Activated CD4-positive, alpha-beta T cell treated with anti-CD3 and anti-CD28 coated beads, Interleukin-2, amount 10 ng/mL, durations not matched to agents 24 days and 14 days (primary cell): ENCODE measurements around the gene MSI2. TPM values are rescaled to one million over a fixed set of nuclear protein-coding genes. Genes with fewer than 3 reads are reported as not detected.
A peak's percentile ranks its signal among the peaks of the same experiment; 100 is the strongest.
"Not testable (repeated sequence)": the region's sequence is repeated elsewhere in the genome, so short reads cannot be mapped to it uniquely, and the experiment has no call there.

Source experiments
- DNase-seq: peaks from one replicate; pipeline ENCODE4 v3.0.0; 2022
- H3K27ac Mint-ChIP-seq: one replicate; pipeline ENCODE4 v1.8.0; 2022; ENCODE audit warnings: mild to moderate bottlenecking, mixed read lengths
- H3K27me3 Mint-ChIP-seq: one replicate; pipeline ENCODE4 v1.8.0; 2022; ENCODE audit warnings: mixed read lengths
- H3K36me3 Mint-ChIP-seq: one replicate; pipeline ENCODE4 v1.8.0; 2022; ENCODE audit warnings: low read depth, mild to moderate bottlenecking, mixed read lengths
- H3K4me1 Mint-ChIP-seq: one replicate; pipeline ENCODE4 v1.8.0; 2021; ENCODE audit warnings: mixed read lengths
- H3K4me3 Mint-ChIP-seq: one replicate; pipeline ENCODE4 v1.8.0; 2022; ENCODE audit warnings: mild to moderate bottlenecking, moderate library complexity, mixed read lengths
- H3K9me3 Mint-ChIP-seq: one replicate; pipeline ENCODE4 v1.8.0; 2021; ENCODE audit warnings: mixed read lengths
- intact Hi-C: fragments of 100-400 bp; cut with micrococcal nuclease; formaldehyde crosslinking; loops from one replicate; pipeline ENCODE4 v1.15.1; 2023
- total RNA-seq: library from RNA; stranded (reverse); gene quantifications from 2 replicates; pipeline ENCODE4 v1.2.3, GENCODE V29; 2022

MSI2 gene
- 171 and 172 TPM in 2 replicates for total RNA-seq

DNA sequence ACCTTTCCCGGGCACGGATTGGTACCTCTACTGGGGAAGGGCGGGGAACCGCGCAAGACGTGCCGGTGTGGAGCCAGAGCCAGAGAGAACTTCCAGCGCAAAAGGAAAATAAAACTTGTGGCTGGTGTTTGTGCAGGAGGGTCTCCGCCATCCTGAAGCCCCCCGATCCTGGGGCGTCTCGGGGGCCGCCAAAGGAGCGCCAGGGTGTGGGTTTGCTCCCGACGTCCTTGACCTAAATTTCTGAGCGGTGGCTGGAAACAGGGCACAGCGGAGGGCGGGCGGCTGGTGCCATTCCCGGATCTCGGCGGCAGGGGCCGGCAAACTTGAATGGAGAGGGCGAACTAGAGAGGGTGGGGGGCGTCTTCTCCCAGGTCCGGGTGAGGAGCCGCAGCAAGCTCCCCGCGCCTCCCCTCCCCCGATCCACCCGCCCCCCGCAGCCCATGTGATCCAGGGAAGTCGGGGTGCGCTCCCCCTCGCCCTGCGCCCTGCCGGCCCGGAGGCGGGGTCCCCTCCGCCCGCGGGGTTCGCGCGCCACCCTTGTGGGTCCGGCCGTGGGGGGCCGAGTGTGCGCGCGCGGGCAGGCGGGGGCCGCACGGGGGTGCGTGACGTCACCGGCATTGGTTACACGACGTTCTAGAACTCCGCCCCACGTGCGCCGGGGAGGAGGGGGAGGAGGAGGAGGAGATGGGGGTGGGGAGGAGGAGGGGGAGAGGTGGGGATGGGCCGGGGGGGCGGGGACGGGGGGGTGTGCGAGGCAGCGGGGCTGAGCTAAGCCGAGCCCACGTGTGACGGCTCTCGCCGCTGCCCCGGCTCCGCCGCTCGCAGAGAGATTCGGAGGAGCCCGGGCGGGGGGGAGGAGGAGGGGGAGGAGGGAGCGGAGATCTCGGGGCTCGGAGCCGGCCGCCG lies at the start of gene MSI2:
Gene MSI2, plus strand, starts transcription at position 748 of the 906 bp plus-strand sequence. CDS start 220 bp downstream, outside the sequence.
- H3K27me3 Mint-ChIP-seq: peaks cover 7% of the 10 kb centered on the region
- H3K4me3 Mint-ChIP-seq: peak within 1 kb of the TSS; percentile 89
- peaks cover 31% of the 10 kb centered on the region for H3K36me3 Mint-ChIP-seq
- intact Hi-C loops: loop anchor here (2.0 to 5.0 kb wide), 2 partner anchors 41 to 207 kb away; no protein-coding TSS in a partner anchor
- peak within 1 kb of the TSS; percentile 91 for H3K27ac Mint-ChIP-seq
- H3K4me1 Mint-ChIP-seq: peaks cover 42% of the 10 kb centered on the region
- H3K9me3 Mint-ChIP-seq: no peaks in the 10 kb centered on the region
- DNase-seq: peak; percentile 97

GRCh38 chr17:57206928-57207327 lies 49.4 kb upstream of the MSI2 start:
- H3K9me3 Mint-ChIP-seq: peaks cover 4% of the 10 kb centered on the region
- peaks cover 2% of the 10 kb centered on the region for H3K4me1 Mint-ChIP-seq
- no peak overlapping the region for H3K27ac Mint-ChIP-seq
- no peak for DNase-seq
- intact Hi-C loops: no loop called here
- H3K27me3 Mint-ChIP-seq: peaks cover 23% of the 10 kb centered on the region
- H3K4me3 Mint-ChIP-seq: no peak overlapping the region
- H3K36me3 Mint-ChIP-seq: no peaks in the 10 kb centered on the region

DNA sequence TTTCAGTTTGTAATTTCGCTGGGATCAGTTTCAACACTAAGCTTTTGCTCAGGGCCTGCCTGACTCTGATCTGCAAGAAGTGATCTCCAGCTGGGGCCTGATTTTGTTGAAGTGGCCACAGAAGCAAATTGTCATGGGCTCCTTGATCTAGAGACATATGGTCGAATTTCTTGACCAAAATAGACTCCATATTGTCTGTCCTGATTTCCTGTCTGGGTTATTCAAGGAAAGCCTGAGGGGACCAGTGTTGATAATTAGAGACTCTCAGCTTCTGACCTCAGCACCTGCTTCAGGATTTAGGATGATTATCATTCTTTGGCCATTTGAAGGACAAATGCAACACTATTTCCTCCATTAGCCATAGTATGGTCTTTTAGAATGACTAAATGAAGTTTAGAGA lies 48.9 kb upstream of the MSI2 start:
- peaks cover 4% of the 10 kb centered on the region for H3K9me3 Mint-ChIP-seq
- H3K4me3 Mint-ChIP-seq: no peak overlapping the region
- H3K27ac Mint-ChIP-seq: no peak overlapping the region
- intact Hi-C loops: no loop called here
- H3K36me3 Mint-ChIP-seq: no peaks in the 10 kb centered on the region
- no peak for DNase-seq
- H3K4me1 Mint-ChIP-seq: peaks cover 2% of the 10 kb centered on the region
- peaks cover 25% of the 10 kb centered on the region for H3K27me3 Mint-ChIP-seq

DNA sequence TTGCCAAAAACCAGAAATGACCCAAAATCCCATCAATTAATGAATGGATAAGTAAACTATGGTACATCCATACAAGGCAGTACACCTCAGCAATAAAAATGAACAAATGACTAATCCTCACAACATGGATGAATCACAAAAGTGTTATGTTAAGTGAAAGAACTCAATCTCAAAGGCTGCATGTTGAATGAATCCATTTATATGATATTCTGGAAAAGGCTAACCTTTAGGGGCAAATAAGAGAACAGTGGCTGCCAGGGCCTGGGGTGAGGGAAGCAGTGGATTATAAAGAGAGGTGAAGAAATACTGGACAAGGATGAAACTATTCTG lies 46.1 kb upstream of the MSI2 start:
- Mint-ChIP-seq H3K36me3 (no peaks in the 10 kb centered on the region), H3K4me1 (peaks cover 2% of the 10 kb centered on the region), H3K27me3 (peaks cover 31% of the 10 kb centered on the region), H3K4me3 (no peak overlapping the region), H3K27ac (no peak overlapping the region), H3K9me3 (peaks cover 9% of the 10 kb centered on the region)
- DNase-seq: no peak
- intact Hi-C loops: no loop called here

DNA sequence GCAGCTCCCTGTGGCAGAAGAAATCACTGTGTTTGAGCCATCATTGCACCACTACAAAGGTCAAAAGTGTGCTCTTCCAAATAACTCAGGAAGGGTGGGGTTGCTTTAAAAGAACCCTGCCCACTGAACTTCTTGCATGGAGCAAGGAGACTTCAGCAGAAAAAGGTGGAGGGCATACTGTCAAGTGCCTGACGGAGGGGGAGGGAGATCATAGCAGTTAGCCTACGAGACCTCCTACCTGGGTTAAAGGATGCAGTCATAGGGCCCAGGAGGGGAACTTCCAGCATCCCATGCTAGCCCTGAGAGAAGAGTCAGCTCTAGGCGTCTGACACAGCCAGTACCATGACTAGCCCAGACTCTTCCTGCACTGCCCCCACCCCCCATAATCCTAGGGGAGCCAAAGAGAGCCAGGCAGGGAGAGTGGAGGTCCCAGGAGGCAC lies 45.3 kb upstream of the MSI2 start:
- Mint-ChIP-seq H3K9me3 (peaks cover 9% of the 10 kb centered on the region), H3K36me3 (no peaks in the 10 kb centered on the region), H3K4me3 (no peak overlapping the region), H3K27me3 (peaks cover 36% of the 10 kb centered on the region), H3K4me1 (peaks cover 2% of the 10 kb centered on the region), H3K27ac (no peak overlapping the region)
- DNase-seq: no peak
- intact Hi-C loops: no loop called here

DNA sequence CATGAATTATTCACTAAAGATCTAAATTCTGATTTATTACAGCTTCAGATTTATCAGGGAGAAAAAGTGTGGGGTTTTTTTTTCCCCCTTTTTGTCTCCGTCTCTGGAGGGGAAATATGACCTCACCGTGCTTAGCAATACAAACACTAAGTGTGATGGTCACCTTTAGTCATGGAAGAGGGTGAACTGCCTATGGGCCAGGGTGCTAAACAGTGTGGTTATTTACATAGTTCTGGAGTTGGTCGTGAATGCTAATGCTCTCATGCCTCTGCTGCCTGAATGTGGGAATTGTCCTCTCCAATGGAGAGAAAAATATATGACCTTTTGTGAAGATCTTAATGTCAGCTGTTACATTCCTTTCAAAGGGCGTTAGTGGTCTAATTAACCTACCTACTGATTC lies 44.8 kb upstream of the MSI2 start:
- Mint-ChIP-seq H3K36me3 (no peaks in the 10 kb centered on the region), H3K27ac (no peak overlapping the region), H3K27me3 (peaks cover 39% of the 10 kb centered on the region), H3K4me3 (no peak overlapping the region), H3K9me3 (peaks cover 9% of the 10 kb centered on the region), H3K4me1 (peaks cover 2% of the 10 kb centered on the region)
- intact Hi-C loops: no loop called here
- DNase-seq: no peak

DNA sequence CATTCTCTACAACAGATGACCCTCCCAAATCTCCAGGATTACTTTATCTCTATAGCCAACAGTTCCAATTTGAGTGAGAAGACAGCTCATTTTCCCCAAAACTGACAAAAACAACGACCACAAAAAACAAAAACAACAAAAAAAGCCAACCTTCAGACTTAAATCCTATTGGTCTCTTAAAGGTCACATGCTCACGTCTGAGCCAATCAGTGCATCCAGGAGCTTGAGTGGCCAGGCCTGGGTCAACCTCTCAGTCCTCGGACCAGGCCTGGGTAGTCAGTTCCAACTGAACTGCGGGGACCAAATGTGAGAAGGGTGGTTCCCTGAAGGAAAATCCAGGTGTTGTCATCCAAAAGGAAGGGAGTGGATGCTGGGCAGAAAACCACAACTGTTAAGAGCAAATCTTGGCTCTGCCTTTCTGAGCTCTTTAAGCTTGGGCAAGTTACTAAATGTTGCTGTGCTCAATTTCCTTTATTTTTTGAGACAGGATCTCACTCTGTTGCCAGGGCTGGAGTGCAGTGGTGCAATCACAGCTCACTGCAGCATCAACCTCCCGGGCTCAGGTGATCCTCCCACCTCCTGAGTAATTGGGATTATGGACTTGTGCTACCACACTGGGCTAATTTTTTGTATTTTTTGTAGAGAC lies 43.0 kb upstream of the MSI2 start:
- peaks cover 39% of the 10 kb centered on the region for H3K27me3 Mint-ChIP-seq
- H3K36me3 Mint-ChIP-seq: no peaks in the 10 kb centered on the region
- no peak overlapping the region for H3K27ac Mint-ChIP-seq
- intact Hi-C loops: no loop called here
- peaks cover 2% of the 10 kb centered on the region for H3K4me1 Mint-ChIP-seq
- H3K4me3 Mint-ChIP-seq: no peak overlapping the region
- peaks cover 6% of the 10 kb centered on the region for H3K9me3 Mint-ChIP-seq
- no peak for DNase-seq

DNA sequence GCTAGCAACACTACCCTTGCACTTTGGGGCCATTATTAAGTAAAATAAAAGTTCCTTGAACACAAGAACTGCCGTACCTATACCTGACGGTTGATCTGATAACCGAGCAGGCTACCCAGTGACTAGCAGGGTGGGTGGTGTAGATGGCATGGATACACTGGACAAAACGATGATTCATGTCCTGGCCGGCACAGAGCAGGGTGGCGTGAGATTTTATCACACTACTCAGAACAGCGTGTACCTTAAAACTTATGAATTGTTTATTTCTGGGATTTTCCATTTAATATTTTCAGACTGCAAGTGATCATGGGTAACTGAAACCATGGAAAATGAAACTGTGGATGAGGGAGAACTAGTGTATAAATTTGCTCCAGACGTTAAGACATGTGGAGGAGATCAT lies 41.0 kb upstream of the MSI2 start:
- intact Hi-C loops: no loop called here
- H3K36me3 Mint-ChIP-seq: no peaks in the 10 kb centered on the region
- no peak overlapping the region for H3K27ac Mint-ChIP-seq
- peaks cover 14% of the 10 kb centered on the region for H3K9me3 Mint-ChIP-seq
- no peak overlapping the region for H3K4me3 Mint-ChIP-seq
- DNase-seq: no peak
- peaks cover under 1% of the 10 kb centered on the region for H3K4me1 Mint-ChIP-seq
- H3K27me3 Mint-ChIP-seq: peaks cover 35% of the 10 kb centered on the region

GRCh38 chr17:57221366-57222350 lies 34.7 kb upstream of the MSI2 start:
- no peak overlapping the region for H3K27ac Mint-ChIP-seq
- H3K4me3 Mint-ChIP-seq: no peak overlapping the region
- no peaks in the 10 kb centered on the region for H3K36me3 Mint-ChIP-seq
- peaks cover 17% of the 10 kb centered on the region for H3K9me3 Mint-ChIP-seq
- H3K27me3 Mint-ChIP-seq: peaks cover 22% of the 10 kb centered on the region
- H3K4me1 Mint-ChIP-seq: no peaks in the 10 kb centered on the region
- DNase-seq: no peak
- intact Hi-C loops: no loop called here

DNA sequence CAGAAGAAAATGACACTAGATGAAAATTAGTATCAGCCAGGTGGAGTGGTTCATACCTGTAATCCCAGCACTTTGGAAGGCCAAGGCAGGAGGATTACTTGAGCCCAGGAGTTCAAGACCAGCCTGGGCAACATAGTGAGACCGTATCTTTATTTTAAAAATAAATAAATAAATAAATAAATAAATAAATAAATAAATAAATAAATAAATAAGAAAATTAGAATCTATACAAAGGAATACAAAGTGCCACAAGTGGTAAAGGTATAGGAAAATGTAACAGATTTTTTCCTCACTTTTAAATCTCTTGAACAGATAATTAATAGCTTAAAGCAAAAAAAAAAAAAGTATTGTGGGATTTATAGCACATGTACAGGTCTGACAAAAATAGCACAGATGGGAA lies 33.9 kb upstream of the MSI2 start:
- DNase-seq, H3K27ac Mint-ChIP-seq, H3K36me3 Mint-ChIP-seq, intact Hi-C loops, H3K4me3 Mint-ChIP-seq, H3K4me1 Mint-ChIP-seq: not testable (repeated sequence)
- H3K27me3 Mint-ChIP-seq: peaks cover 23% of the 10 kb centered on the region
- peaks cover 17% of the 10 kb centered on the region for H3K9me3 Mint-ChIP-seq

GRCh38 chr17:57225127-57225526 lies 31.2 kb upstream of the MSI2 start:
- intact Hi-C loops: no loop called here
- Mint-ChIP-seq H3K27me3 (peaks cover 31% of the 10 kb centered on the region), H3K36me3 (no peaks in the 10 kb centered on the region), H3K9me3 (peaks cover 8% of the 10 kb centered on the region), H3K4me3 (no peak overlapping the region), H3K4me1 (no peaks in the 10 kb centered on the region), H3K27ac (no peak overlapping the region)
- DNase-seq: no peak

- H3K27ac Mint-ChIP-seq: no peak overlapping the region
- intact Hi-C loops: no loop called here
- H3K4me1 Mint-ChIP-seq: no peaks in the 10 kb centered on the region
- peaks cover 33% of the 10 kb centered on the region for H3K27me3 Mint-ChIP-seq
- H3K9me3 Mint-ChIP-seq: peaks cover 7% of the 10 kb centered on the region
- H3K4me3 Mint-ChIP-seq: no peak overlapping the region
- no peaks in the 10 kb centered on the region for H3K36me3 Mint-ChIP-seq
- peak; percentile 29 for DNase-seq
These were observed 29.5 kb upstream of the MSI2 start for GRCh38 chr17:57226793-57227192.

GRCh38 chr17:57228911-57229310 lies 27.4 kb upstream of the MSI2 start:
- Mint-ChIP-seq H3K4me1 (no peaks in the 10 kb centered on the region), H3K27me3 (peaks cover 41% of the 10 kb centered on the region), H3K9me3 (no peaks in the 10 kb centered on the region), H3K27ac (no peak overlapping the region), H3K4me3 (no peak overlapping the region), H3K36me3 (no peaks in the 10 kb centered on the region)
- peak; percentile 1 for DNase-seq
- intact Hi-C loops: no loop called here
